ENCODE measurements around the gene RAB3IL1.
"Not testable (repeated sequence)": the region's sequence is repeated elsewhere in the genome, so short reads cannot be mapped to it uniquely, and the experiment has no call there.

RAB3IL1 gene

GRCh38 chr11:61887839-61888494, 29.4 kb downstream of the RAB3IL1 start:
- ATAC-seq (replicated peaks) = no peak
- DNase-seq = no peak
- Mint-ChIP-seq H3K27ac (no peak overlapping the region), H3K36me3 (ENCODE audit: insufficient read depth) (peaks cover 2% of the 10 kb centered on the region), H3K9me3 (no peaks in the 10 kb centered on the region), H3K4me1 (ENCODE audit: low read depth in 2 of 2) (peaks cover 3 to 4% of the 10 kb centered on the region in 2 donors), H3K27me3 (no peaks in the 10 kb centered on the region), H3K4me3 (no peak overlapping the region)

GRCh38 chr11:61886643-61887042, 30.7 kb downstream of the RAB3IL1 start:
- no peak for ATAC-seq (replicated peaks)
- peaks cover 3 to 4% of the 10 kb centered on the region in 2 donors for H3K4me1 Mint-ChIP-seq (ENCODE audit: low read depth in 2 of 2)
- H3K27me3 Mint-ChIP-seq = no peaks in the 10 kb centered on the region
- H3K36me3 Mint-ChIP-seq (ENCODE audit: insufficient read depth) = no peaks in the 10 kb centered on the region
- H3K27ac Mint-ChIP-seq = peak overlapping the region in 1 of 2 donors; percentile 25
- no peak overlapping the region for H3K4me3 Mint-ChIP-seq
- H3K9me3 Mint-ChIP-seq = no peaks in the 10 kb centered on the region
- no peak for DNase-seq

GRCh38 chr11:61885784-61886580, 31.4 kb downstream of the RAB3IL1 start:
- H3K4me3 Mint-ChIP-seq = no peak overlapping the region
- no peak for DNase-seq
- ATAC-seq (replicated peaks) = no peak
- no peaks in the 10 kb centered on the region for H3K36me3 Mint-ChIP-seq (ENCODE audit: insufficient read depth)
- peaks cover 2 to 3% of the 10 kb centered on the region in 2 donors for H3K4me1 Mint-ChIP-seq (ENCODE audit: low read depth in 2 of 2)
- peak overlapping the region in 1 of 2 donors; percentile 25 for H3K27ac Mint-ChIP-seq
- no peaks in the 10 kb centered on the region for H3K27me3 Mint-ChIP-seq
- H3K9me3 Mint-ChIP-seq = no peaks in the 10 kb centered on the region

DNA sequence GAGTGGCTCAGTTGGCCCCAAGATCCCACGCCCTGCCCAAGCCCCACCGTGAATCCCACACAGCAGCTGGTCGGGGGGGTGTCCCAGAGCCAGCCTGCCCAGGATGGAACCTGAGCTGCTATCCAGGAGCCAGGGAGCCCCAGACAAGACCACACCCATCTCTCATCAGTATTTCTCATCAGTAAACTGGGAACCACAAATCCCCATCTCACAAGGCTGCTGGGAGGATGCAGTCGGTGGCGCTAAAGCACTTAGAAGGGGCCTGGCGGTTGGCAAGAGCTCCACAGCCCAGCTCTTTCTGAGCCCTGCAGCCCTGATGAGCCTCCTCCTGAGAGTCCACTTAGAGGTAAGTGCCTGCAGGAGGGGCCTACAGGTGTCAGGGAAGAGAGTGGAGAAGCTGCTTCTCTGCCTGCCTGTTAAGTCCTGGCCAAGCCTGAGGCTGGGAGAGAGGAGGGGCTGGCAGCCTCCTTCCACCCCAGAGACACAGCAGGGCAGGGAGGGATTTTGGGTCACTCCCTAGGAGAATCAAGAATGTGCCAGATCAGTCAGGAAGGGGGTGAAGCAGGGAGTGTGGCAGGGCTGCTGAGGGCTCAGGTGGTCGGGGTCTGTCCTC, 32.1 kb downstream of the RAB3IL1 start:
- Mint-ChIP-seq H3K27ac (no peak overlapping the region), H3K36me3 (ENCODE audit: insufficient read depth) (no peaks in the 10 kb centered on the region), H3K27me3 (no peaks in the 10 kb centered on the region), H3K4me3 (no peak overlapping the region), H3K4me1 (ENCODE audit: low read depth in 2 of 2) (no peaks in the 10 kb centered on the region), H3K9me3 (no peaks in the 10 kb centered on the region)
- ATAC-seq (replicated peaks) (no peak), DNase-seq (no peak)

DNA sequence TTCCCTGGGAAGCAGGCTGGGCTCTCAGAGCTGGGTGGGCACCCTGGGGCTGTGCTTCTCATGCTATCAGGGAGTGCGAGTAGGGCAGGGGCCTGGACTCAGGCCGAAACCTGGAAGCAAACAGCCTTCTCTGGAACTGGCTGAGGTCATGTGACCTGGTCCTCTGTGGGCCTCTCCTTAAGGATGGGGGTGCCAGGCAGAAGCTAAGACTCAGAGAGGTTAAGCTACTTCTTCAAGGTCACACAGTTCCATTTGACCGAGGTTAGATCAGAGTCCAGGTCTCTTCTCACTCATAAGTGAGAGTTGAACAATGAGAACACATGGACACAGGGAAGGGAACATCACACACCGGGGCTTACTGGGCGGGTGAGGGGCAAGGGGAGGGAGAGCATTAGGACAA, 33.4 kb downstream of the RAB3IL1 start:
- Mint-ChIP-seq H3K9me3 (no peaks in the 10 kb centered on the region), H3K4me1 (ENCODE audit: low read depth in 2 of 2) (no peaks in the 10 kb centered on the region), H3K27me3 (no peaks in the 10 kb centered on the region), H3K27ac (no peak overlapping the region), H3K36me3 (ENCODE audit: insufficient read depth) (no peaks in the 10 kb centered on the region), H3K4me3 (no peak overlapping the region)
- DNase-seq (no peak), ATAC-seq (replicated peaks) (no peak)

DNA sequence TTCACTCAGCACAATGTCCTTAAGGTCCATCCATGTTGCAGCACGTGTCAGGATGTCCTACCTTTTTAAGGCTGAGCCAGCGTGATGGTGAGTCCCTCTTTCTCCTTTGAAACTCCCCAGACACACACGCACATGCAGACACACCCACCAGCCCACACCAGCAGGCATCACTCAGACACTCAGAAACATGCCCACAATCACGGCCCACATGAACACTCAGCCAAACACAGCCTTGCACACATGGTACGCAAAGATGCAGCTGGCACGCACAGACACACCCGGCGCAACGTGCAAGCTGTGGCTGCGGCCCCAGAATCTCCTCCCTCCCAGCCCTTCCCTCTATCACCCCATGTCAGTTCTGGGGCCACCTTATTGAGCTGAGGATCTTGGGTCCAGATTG, 34.0 kb downstream of the RAB3IL1 start:
- ATAC-seq (replicated peaks) = no peak
- DNase-seq = no peak
- Mint-ChIP-seq H3K4me1 (ENCODE audit: low read depth in 2 of 2) (no peaks in the 10 kb centered on the region), H3K27me3 (no peaks in the 10 kb centered on the region), H3K27ac (no peak overlapping the region), H3K9me3 (no peaks in the 10 kb centered on the region), H3K36me3 (ENCODE audit: insufficient read depth) (no peaks in the 10 kb centered on the region), H3K4me3 (no peak overlapping the region)

DNA sequence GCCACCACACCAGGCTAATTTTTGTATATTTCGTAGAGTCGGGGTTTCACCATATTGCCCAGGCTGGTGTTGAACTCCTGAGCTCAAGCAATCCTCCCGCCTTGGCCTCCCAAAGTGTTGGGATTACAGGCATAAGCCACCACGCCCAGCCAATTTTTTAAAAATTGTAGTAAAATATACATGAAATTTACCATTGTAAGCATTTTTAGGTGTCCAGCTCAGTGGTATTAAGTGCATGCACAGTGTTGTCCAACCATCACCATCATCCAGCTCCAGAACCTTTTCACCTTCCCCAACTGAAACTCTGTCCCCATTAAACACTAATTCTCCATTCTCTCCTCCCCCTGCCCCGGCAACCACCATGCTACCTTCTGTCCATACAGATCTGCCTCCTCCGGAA, 34.5 kb downstream of the RAB3IL1 start:
- DNase-seq = no peak
- Mint-ChIP-seq H3K27ac (no peak overlapping the region), H3K4me1 (ENCODE audit: low read depth in 2 of 2) (no peaks in the 10 kb centered on the region), H3K4me3 (no peak overlapping the region), H3K9me3 (no peaks in the 10 kb centered on the region), H3K36me3 (ENCODE audit: insufficient read depth) (no peaks in the 10 kb centered on the region), H3K27me3 (no peaks in the 10 kb centered on the region)
- no peak for ATAC-seq (replicated peaks)

GRCh38 chr11:61882267-61882666, 35.1 kb downstream of the RAB3IL1 start:
- not testable (repeated sequence) for ATAC-seq (replicated peaks); H3K9me3 Mint-ChIP-seq; H3K27ac Mint-ChIP-seq; DNase-seq; H3K4me1 Mint-ChIP-seq (ENCODE audit: low read depth in 2 of 2); H3K36me3 Mint-ChIP-seq (ENCODE audit: insufficient read depth); H3K27me3 Mint-ChIP-seq; H3K4me3 Mint-ChIP-seq

DNA sequence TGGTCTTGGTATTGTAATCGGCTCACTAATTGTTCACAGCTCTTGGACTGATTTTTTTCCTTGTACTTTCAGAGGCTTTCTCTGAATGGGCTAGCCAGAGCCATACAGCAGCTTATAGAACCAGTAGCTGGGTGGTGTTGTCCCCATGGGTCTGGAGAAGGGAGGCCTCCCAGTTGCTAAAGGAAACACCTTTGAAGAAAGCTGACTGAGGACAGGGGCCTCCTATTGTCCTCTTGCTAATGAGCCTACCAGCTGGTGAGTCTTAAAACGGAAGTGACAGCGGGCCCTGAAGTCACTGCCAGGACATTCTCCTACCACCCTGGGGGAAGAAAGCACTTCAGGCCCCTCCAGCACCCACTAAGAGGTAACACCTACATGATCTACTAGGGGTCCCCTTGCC, 36.0 kb downstream of the RAB3IL1 start:
- ATAC-seq (replicated peaks) (no peak), DNase-seq (no peak)
- Mint-ChIP-seq H3K27me3 (peaks cover 0 to 3% of the 10 kb centered on the region in 2 donors), H3K9me3 (no peaks in the 10 kb centered on the region), H3K4me3 (no peak overlapping the region), H3K27ac (peak overlapping the region in 1 of 2 donors; percentile 33), H3K4me1 (ENCODE audit: low read depth in 2 of 2) (no peaks in the 10 kb centered on the region), H3K36me3 (ENCODE audit: insufficient read depth) (peaks cover 3% of the 10 kb centered on the region)

GRCh38 chr11:61880454-61880853, 36.9 kb downstream of the RAB3IL1 start:
- Mint-ChIP-seq H3K4me3 (no peak overlapping the region), H3K4me1 (ENCODE audit: low read depth in 2 of 2) (no peaks in the 10 kb centered on the region), H3K27me3 (peaks cover 0 to 6% of the 10 kb centered on the region in 2 donors), H3K36me3 (ENCODE audit: insufficient read depth) (peaks cover 5% of the 10 kb centered on the region), H3K9me3 (no peaks in the 10 kb centered on the region), H3K27ac (no peak overlapping the region)
- ATAC-seq (replicated peaks) = no peak
- DNase-seq = no peak

DNA sequence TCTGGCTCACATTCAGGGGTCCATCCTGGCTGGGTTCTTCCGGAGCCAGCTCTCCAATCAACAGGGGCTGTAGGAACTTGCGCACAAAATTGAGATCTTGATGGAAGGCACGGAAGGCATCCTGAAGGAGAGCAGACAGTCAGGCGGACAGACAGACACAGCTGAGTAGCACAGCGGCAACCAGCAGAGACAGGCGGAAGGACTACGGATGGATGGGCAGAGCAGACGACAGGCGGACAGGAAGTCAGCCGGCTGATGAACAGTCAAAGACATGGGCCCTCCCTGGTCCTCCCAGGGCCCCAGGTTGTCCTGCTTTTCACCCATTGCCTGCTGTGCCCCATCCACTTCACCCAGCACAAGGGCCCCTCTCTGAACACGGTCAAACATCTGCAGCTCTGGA, 37.3 kb downstream of the RAB3IL1 start:
- no peaks in the 10 kb centered on the region for H3K4me1 Mint-ChIP-seq (ENCODE audit: low read depth in 2 of 2)
- no peak for ATAC-seq (replicated peaks)
- peaks cover 6% of the 10 kb centered on the region for H3K36me3 Mint-ChIP-seq (ENCODE audit: insufficient read depth)
- H3K9me3 Mint-ChIP-seq = no peaks in the 10 kb centered on the region
- H3K27ac Mint-ChIP-seq = no peak overlapping the region
- H3K27me3 Mint-ChIP-seq = peaks cover 0 to 6% of the 10 kb centered on the region in 2 donors
- H3K4me3 Mint-ChIP-seq = no peak overlapping the region
- DNase-seq = no peak

GRCh38 chr11:61879152-61879551, 38.2 kb downstream of the RAB3IL1 start:
- H3K4me1 Mint-ChIP-seq (ENCODE audit: low read depth in 2 of 2) = no peaks in the 10 kb centered on the region
- H3K27ac Mint-ChIP-seq = no peak overlapping the region
- ATAC-seq (replicated peaks) (no peak), DNase-seq (no peak)
- no peak overlapping the region for H3K4me3 Mint-ChIP-seq
- H3K9me3 Mint-ChIP-seq = no peaks in the 10 kb centered on the region
- peaks cover 0 to 6% of the 10 kb centered on the region in 2 donors for H3K27me3 Mint-ChIP-seq
- H3K36me3 Mint-ChIP-seq (ENCODE audit: insufficient read depth) = peaks cover 6% of the 10 kb centered on the region

- no peak overlapping the region for H3K4me3 Mint-ChIP-seq
- H3K36me3 Mint-ChIP-seq (ENCODE audit: insufficient read depth) = peaks cover 10% of the 10 kb centered on the region
- DNase-seq = no peak
- H3K4me1 Mint-ChIP-seq (ENCODE audit: low read depth in 2 of 2) = peaks cover 7% of the 10 kb centered on the region in 2 donors
- H3K9me3 Mint-ChIP-seq = no peaks in the 10 kb centered on the region
- peaks cover 0 to 12% of the 10 kb centered on the region in 2 donors for H3K27me3 Mint-ChIP-seq
- no peak for ATAC-seq (replicated peaks)
- no peak overlapping the region for H3K27ac Mint-ChIP-seq
Observed at GRCh38 chr11:61875698-61876097, 41.7 kb downstream of the RAB3IL1 start.

GRCh38 chr11:61874853-61875252, 42.5 kb downstream of the RAB3IL1 start:
- H3K9me3 Mint-ChIP-seq = no peaks in the 10 kb centered on the region
- no peak overlapping the region for H3K4me3 Mint-ChIP-seq
- peaks cover 10% of the 10 kb centered on the region for H3K36me3 Mint-ChIP-seq (ENCODE audit: insufficient read depth)
- DNase-seq = no peak
- no peak overlapping the region for H3K27ac Mint-ChIP-seq
- H3K27me3 Mint-ChIP-seq = peaks cover 0 to 12% of the 10 kb centered on the region in 2 donors
- ATAC-seq (replicated peaks) = no peak
- H3K4me1 Mint-ChIP-seq (ENCODE audit: low read depth in 2 of 2) = peaks cover 7% of the 10 kb centered on the region in 2 donors

All from effector memory CD8-positive, alpha-beta T cell (primary cell).